Measurements from ENCODE around the gene KCNJ15. TPM values are rescaled to one million over a fixed set of nuclear protein-coding genes. Genes with fewer than 3 reads are reported as not detected.

Gene KCNJ15
- total RNA-seq, 4 donors from 2014 or later: 0.31 to 1.1 (median 0.81) TPM; not detected in 1

DNA sequence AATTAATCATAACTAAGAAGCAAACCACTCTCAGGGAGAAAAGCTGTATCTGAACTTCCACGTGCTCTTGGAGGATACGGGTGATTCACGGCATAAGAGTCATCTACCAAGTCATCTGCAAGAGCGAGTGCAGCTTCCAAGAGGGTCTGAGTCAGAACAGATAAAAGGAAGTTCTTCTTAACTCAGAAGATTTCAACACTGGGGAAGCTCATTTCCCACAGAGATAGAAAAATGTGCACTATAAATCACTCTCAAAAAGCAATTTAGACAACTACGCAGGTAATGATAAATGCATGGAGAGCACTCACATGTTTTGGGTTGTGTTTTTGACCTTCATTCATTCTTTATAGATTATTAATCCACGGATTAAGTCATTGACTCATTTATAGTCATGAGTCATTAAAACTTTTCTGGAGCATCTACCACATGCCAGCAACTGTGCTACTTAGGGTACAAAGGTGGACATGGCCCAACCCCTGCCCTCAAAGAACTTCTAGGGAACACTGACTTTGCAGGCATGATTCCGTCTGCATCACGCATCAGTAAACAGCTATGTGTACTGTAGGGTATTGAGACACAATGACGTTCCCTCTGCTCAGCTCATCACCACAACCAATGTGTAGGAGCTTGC, 20.8 kb downstream of the KCNJ15 start:
- peak; percentile 92 for ATAC-seq
- TF ChIP-seq CTCF (IDR thresholded peaks at IDR 0.05) (no peak), EP300 (IDR thresholded peaks at IDR 0.05) (no peak), POLR2A (IDR thresholded peaks at IDR 0.05) (no peak), POLR2AphosphoS5 (IDR thresholded peaks at IDR 0.05) (no peak)
- Histone ChIP-seq H3K9me3 (no peaks in the 10 kb centered on the region), H3K4me1 (no peaks in the 10 kb centered on the region), H3K27ac (no peak overlapping the region), H3K36me3 (no peaks in the 10 kb centered on the region), H3K4me3 (no peak overlapping the region), H3K27me3 (peaks cover 10% of the 10 kb centered on the region)
- WGBS, 2 donors (ENCODE audit: low coverage in 1 of 2): 20 to 39% methylated on average over 7 to 9 of the region's 9 CpGs

GRCh38 chr21:38280454-38280853, 23.7 kb downstream of the KCNJ15 start:
- Histone ChIP-seq H3K36me3 (no peaks in the 10 kb centered on the region), H3K9me3 (no peaks in the 10 kb centered on the region), H3K27me3 (peaks cover 10% of the 10 kb centered on the region), H3K27ac (no peak overlapping the region), H3K4me3 (no peak overlapping the region), H3K4me1 (no peaks in the 10 kb centered on the region)
- WGBS, 2 donors (ENCODE audit: low coverage in 1 of 2): 73 to 88% methylated on average over 5 of the region's 5 CpGs
- TF ChIP-seq POLR2AphosphoS5 (IDR thresholded peaks at IDR 0.05) (no peak), EP300 (IDR thresholded peaks at IDR 0.05) (no peak), POLR2A (IDR thresholded peaks at IDR 0.05) (no peak), CTCF (IDR thresholded peaks at IDR 0.05) (no peak)
- ATAC-seq: no peak

GRCh38 chr21:38280867-38281266, 24.1 kb downstream of the KCNJ15 start:
- Histone ChIP-seq H3K27ac (no peak overlapping the region), H3K9me3 (no peaks in the 10 kb centered on the region), H3K4me1 (no peaks in the 10 kb centered on the region), H3K36me3 (no peaks in the 10 kb centered on the region), H3K4me3 (no peak overlapping the region), H3K27me3 (peaks cover 10% of the 10 kb centered on the region)
- TF ChIP-seq POLR2A (IDR thresholded peaks at IDR 0.05) (no peak), POLR2AphosphoS5 (IDR thresholded peaks at IDR 0.05) (no peak), CTCF (IDR thresholded peaks at IDR 0.05) (no peak), EP300 (IDR thresholded peaks at IDR 0.05) (no peak)
- no peak for ATAC-seq
- WGBS, 2 donors (ENCODE audit: low coverage in 1 of 2): 59 to 65% methylated on average over 3 to 5 of the region's 6 CpGs

GRCh38 chr21:38282921-38283320, 26.1 kb downstream of the KCNJ15 start:
- WGBS, 2 donors (ENCODE audit: low coverage in 1 of 2): 95 to 100% methylated on average over 3 of the region's 3 CpGs
- H3K4me1 ChIP-seq: no peaks in the 10 kb centered on the region
- no peak overlapping the region for H3K4me3 ChIP-seq
- peaks cover 10% of the 10 kb centered on the region for H3K27me3 ChIP-seq
- no peaks in the 10 kb centered on the region for H3K36me3 ChIP-seq
- peak; percentile 81 for ATAC-seq
- TF ChIP-seq POLR2AphosphoS5 (IDR thresholded peaks at IDR 0.05): peak; percentile 36
- no peak for TF ChIP-seq EP300 (IDR thresholded peaks at IDR 0.05)
- no peak for TF ChIP-seq POLR2A (IDR thresholded peaks at IDR 0.05)
- no peaks in the 10 kb centered on the region for H3K9me3 ChIP-seq
- H3K27ac ChIP-seq: no peak overlapping the region

DNA sequence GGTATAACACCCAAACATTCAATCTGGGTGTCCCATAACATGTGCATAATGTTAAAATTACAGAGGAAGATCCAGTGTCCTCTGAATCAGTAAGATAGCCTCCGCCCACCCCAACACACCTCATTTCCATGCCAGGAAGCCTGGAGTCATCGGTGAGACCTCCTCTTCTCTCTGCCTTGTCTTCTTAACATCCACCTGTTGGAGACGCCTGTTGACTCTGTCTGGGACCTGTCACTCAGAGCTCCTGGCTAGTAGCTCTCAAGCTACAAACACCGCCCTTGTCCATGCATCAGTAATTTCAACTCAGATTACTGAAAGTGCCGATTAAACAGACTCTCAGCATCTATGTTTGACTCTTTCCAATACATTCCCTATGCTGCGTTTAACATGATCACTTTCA, 27.4 kb downstream of the KCNJ15 start:
- no peak overlapping the region for H3K4me3 ChIP-seq
- 93 to 95% methylated on average over 5 to 6 of the region's 6 CpGs for WGBS, 2 donors (ENCODE audit: low coverage in 1 of 2)
- H3K27ac ChIP-seq: no peak overlapping the region
- no peak for ATAC-seq
- H3K36me3 ChIP-seq: no peaks in the 10 kb centered on the region
- peaks cover 2% of the 10 kb centered on the region for H3K27me3 ChIP-seq
- TF ChIP-seq CTCF (IDR thresholded peaks at IDR 0.05) (no peak), POLR2AphosphoS5 (IDR thresholded peaks at IDR 0.05) (no peak), POLR2A (IDR thresholded peaks at IDR 0.05) (no peak), EP300 (IDR thresholded peaks at IDR 0.05) (no peak)
- no peaks in the 10 kb centered on the region for H3K4me1 ChIP-seq
- no peaks in the 10 kb centered on the region for H3K9me3 ChIP-seq
